ENCODE measurements around the gene RIN1.
"Not testable (repeated sequence)": the region's sequence is repeated elsewhere in the genome, so short reads cannot be mapped to it uniquely, and the experiment has no call there.

RIN1 gene

DNA sequence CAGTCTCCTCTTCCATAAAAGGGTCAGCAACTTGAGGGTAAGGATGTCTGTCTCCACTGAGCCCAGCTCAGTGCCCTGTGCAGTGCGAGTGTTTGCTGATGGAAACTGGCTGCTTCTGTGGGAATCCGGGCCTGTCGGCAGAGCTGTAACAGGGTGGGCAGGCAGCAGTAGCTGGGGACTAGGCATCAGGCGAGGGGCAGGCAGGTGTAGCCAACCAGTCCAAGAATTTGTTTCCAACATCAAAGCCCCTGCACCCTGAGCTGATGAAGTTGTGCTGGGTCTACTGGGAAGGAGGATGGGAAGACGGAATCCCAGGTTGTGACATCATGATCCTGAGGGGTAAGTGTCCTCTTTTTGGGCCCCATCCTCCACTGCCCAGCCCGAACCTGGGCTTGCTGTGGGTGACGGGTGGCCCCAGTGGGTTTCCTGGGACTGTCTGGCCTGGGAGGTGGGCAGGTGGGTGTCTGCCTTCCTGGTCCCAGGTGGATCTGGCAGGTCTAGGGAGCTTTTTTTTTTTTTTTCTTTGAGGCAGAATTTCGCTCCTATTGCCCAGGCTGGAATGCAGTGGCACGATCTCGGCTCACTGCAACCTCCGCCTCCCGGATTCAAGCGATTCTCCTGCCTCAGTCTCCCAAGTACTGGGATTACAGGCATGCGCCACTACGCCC, 24.3 kb upstream of the RIN1 start:
- no peak for DNase-seq

DNA sequence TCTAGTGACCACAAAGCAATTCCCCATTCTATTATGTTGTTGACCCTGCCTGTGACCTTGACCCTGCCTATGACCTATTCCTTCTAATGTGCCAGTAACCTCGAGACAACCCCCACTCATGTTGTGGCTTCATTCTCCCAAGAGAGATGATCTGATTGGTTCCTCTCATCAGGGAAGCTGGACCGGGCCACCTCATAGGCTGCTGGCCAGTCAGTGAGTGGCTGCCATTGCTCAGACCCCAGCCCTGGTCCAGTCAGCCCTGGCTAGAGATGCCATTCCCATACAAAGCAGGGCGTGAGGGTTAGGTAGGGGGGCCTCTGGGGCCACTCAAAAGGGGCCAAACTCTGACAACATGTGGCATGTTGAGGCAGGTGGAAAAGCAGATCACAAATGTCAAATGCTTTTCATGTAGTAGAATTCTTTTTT, 23.4 kb upstream of the RIN1 start:
- DNase-seq: no peak

DNA sequence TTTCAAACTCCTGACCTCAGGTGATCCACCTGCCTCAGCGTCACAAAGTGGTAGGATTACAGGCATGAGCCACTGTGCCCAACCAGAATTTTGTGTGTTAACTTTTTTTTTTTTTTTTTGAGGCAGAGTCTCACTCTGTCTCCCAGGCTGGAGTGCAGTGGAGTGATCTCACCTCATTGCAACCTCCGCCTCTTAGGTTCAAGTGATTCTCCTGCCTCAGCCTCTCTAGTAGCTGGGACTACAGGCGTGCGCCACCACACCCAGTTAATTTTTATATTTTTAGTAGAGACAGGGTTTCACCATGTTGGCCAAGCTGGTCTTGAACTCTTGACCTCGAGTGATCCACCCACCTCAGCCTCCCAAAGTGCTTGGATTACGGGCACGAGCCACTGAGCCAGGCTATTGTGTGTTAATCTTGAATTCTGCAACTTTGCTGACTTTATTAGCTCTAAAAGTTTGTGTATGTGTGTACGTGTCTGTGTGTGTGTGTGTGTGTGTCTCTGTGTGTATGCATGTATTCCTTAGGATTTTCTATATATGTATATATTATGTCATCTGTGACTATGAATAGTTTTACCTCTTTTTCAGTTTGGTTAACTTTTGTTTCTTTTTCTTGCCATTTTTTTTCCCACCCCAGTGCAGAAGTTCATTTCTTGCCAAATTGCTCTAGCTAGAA, 14.5 kb upstream of the RIN1 start:
- not testable (repeated sequence) for DNase-seq

DNA sequence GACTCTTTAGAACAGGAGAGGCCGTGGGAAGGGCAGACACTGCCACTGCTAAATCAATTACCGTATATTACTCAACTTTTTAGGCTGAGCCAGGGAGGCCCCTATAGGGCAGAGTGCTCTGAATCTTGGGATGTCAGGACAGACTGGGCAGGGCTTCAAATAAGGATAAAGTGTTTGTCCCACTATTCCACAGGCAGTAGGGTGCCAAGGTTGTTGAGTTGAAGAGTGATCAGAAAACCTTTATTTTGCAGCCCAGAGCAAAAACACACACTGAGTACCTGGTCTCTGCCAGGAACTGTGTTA, 12.8 kb upstream of the RIN1 start:
- DNase-seq: no peak

DNA sequence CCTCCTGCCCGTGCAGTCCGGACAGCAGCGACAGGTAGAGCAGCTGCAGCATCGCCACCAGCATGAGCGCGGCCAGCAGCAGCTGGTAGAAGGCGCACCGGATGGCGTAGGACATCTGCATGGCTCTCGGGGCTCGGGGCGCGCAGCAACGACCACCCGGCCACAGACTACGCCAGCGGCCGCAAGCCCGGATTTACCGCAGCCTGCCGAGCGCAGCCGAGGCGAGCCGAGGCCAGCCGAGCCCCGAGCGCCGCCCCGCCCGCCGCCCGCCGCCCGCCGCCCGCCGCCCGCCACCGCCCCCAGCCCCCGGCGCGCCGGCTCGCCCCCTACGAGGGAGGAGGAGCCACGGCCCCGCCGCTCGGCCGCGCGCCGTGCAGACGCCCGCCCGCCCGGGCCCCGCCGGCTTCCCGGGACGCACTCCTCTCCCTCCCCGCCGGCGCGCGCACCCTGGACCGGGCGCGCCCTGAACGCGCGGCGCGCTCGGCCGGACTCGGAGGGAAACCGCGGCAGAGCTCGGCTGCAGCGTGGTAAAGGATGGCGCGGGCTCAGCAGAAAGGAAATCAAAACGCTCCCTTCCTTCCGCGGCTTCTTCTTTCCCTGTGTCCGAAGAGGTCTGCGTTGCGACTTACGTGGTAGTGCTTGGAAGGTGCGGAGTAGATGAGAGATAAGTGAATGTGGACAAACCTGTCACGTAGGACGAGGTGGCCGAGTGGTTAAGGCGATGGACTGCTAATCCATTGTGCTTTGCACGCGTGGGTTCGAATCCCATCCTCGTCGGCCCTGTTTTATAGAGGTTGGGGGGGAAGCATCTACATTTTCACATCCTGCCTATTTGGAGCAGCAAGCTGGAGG, 11.4 kb upstream of the RIN1 start, which contains the start of gene B4GAT1:
B4GAT1 (minus strand) TSS at position 205 of the 852 bp plus-strand sequence; CDS start at position 121, 84 bp downstream.
- peak; percentile 75 to 77 for DNase-seq

DNA sequence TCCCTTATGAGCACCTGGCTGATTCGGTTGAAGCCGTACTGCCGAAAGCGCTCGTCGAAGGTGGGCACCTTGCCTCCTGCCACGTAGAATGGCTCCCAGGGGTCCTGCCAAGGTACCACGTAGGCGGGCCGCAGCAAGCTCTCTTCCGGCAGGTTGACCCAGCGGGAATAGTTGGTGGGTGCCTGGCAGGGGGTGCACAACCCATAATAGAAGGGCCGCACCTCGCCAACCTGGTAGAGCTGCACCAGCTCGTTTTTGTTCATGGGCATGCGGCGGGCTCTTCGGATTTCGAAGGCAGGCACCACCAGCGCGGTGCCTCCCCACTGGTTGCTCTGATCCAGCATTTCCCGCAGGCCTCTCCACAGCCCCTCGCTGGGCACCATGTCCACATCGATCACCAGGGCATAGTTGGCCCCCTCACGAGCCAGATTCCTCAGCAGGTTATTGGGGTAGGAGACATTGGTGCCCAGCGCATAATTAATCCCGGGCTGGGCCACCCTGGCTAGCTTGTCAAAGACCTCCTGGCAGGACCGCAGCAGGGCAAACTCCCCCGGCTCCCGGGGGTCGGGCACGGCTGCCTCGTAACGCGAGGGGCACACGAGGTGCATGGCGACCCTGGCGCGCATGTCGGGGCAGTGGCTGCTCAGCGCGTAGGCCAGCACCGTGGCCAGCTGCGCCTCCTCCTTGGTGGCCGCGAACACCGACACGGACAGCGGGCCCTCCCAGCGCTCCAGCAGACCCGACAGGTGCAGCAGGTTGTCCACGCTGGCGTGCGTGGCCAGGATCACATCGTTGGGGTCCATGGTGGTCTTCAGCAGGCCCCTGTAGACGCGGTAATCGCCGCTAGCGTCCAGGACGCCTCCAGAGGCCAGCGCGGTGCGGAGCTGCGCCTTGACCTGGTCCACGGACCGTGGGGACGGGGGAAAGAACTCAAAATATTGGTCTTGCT, 10.5 kb upstream of the RIN1 start:
- DNase-seq: no peak

DNA sequence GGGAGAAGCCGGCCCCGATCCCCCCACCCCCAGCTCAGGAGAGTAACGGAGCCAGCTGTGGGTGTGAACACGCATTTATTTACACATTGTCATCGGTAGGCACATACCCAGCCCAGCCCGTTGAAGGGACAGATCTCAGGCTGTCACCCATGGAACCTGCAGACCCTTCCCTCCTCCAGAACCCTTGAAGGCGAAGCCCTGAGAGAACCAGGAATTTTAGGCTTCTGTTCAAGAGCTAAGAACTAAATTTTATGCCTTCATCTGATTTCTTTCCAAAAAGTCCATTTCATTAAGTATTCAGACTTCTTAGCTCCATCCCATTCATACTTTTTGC, 9.0 kb upstream of the RIN1 start:
- no peak for DNase-seq

DNA sequence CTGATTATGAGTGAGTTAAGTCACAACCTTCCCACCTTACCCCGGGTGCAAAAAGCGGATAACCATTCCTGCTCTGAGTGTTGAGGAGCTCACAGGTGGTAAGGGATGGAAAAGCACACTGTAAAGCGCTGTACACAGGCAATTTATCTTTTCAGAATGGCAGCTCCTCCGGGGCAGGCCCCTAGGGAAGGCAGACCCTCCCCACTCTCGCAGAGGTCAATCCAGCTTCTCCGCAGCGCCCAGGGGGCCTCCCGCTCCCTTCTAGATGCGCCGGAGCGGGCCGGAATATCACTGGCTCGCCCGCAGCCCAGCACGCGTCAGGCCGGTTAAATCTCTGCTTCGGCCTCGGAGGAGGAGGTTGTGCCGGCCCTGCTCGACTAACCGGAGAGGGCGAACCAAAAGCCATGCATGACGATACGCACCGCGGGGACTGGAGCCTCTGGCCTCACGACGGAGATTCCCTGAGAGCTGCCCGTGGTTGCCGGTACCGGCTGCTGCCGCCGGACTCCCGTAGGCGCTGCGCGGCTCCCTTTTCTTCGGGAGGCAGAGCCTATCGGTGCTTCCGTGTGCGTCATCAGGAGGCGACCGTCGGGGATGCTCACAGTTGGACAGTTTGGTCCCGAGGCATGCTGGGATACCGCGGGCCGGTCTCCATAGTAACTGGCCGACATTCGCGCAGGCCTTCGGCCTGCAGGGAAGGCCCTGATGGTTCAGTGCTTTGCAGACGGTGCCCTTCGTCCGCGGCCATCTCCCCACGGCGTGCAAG, 8.5 kb upstream of the RIN1 start, which contains the start of gene BRMS1:
BRMS1 (minus strand) TSS at position 555 of the 766 bp plus-strand sequence. CDS start 2,870 bp downstream, outside the sequence.
- DNase-seq: peak; percentile 93 to 97

DNA sequence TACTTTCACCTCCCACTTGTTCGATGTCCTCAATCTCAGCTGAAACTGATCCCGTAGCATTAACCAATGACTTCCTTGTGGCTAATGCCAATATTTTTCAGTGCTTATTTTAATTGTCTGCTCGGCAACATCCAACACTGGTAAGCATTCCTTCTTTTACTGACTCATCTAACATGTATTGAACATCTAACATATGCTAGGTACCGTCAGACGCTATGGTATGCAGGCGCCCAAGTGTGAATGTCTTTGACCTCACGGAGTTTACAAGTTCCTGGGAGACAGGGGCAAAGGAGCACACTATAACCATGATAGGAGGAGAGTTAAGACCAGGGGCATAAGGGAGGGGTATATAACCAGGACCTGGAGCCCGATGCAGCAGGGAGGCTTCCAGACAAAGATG, 6.9 kb upstream of the RIN1 start:
- no peak for DNase-seq

DNA sequence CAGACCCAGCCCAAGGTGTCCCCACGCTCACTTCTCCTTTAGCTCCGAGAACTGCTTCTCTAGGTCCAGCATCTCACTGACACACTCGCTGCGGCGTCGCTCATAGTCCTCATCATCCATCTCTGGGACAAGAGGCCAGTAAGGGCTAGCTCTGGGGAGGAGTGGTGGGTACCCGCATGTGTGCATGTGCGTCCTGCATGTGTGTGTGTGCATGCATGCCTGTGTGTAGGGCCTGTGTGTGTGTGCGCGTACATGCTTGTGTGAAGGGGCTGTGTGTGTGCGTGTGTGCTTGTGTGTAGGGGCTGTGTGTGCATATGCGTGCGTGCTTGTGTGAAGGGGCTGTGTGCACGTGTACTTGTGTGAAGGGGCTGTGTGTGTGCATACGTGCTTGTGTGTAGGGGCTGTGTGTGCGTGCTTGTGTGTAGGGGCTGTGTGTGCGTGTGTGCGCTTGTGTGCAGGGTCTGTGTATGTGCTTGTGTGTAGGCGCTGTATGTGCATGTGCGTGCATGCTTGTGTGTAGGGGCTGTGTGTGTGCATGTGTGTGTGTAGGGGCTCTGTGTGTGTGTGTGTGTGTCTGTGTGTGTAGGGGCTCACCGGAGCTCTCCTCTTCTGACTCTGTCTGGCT, 5.4 kb upstream of the RIN1 start:
- no peak for DNase-seq

DNA sequence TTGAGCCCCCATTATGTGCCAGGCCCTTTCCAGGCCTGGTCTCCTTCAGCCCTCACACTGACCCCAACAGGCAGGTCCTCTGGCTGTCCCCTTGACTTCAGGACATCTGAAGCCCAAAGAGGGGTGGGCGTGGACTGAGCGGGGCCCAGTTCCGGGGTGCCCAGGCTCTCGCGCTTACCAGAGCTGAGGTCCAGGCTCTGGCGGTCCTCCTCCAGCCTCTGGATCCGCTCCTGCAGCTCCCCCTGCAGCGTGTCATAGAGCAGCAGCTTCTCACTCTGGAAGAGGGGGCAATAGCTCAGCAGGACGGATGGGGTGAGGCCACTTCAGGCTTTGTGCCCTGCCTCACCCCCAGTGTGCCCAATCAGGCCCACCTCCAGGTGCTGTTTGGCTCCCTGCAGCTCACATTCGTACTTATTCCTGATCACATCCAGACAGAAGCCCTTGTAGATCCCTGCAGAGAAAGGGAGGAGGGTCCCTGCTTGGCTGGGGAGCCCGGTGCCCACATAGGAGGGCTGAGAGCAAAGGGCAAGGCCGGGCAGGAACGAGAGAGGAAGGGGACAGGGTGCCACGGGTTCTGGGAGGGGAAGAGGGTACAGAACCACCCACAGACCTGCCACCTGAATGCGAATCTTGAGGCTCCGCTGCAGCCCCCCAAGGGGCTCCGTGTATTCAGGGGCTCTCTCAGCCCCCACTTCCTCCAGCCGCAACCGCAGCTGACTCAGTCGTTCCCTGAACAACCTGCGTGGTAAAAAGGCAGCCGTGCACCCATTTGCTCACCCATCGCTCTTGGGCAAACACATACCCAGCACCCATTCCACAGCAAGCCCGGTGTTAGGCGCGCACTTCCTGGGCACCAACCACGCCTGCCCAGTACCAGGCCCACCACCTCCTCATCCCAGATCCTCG, 4.6 kb upstream of the RIN1 start:
- no peak for DNase-seq

DNA sequence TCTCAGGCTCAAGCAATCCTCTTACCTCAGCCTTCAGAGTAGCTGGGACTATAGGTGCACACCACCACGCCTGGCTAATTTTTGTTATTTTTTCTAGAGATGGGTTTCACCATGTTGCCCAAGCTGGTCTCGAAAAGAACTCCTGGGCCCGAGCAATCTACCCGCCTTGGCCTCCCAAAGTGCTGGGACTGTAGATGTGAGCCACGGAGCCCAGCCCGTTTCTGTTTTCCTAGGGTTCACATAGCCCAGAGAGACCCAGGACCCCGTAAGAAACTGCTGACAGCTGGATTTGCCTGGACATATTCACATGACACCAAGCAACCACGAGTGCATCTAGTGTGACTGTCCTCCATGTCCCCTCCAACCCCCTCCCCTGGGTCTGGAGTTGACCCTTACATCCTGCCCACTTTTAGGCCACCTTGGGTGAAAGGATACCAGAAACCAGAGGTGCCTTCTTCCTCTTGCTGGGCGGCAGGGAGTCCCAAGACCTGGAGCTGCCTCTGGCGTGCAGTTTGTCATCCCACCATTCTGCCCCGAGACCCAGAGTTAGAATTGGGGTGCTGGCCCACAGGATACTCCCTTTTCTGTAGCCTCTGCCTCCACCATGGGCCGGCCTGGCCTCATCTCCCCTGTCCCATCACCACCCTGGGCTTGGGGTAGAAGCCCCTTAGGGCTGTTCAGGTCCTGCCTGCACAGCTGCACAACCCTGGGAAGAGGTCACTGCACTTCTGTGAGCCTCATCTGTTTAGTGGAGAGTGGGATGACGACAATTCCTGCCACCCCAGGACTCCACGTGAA, 3.7 kb upstream of the RIN1 start:
- no peak for DNase-seq

DNA sequence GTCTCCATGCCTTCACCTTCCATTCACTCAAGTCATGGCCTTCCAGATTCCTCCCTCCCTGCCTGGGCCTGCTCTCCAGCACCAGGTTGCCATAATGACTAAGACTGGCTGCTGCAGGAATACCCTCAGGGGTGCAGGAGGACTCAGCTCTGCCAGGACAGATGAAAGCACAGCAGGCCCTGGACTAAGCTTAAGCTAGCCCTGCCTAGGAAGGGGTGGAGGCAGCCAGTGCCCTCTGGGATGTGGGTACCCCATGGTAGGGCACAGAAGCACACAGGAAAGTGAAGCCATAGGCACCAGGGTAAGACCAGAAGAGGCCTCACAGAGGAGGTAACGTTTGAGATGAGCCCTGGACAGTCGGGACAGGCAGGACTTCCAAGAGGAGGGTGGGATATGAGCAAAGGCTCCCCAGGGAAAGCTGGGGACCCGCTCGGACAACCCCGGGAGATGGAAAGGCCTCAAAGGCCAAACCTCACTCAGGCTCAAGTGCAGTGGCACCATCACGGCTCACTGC, 3.0 kb upstream of the RIN1 start:
- no peak for DNase-seq

DNA sequence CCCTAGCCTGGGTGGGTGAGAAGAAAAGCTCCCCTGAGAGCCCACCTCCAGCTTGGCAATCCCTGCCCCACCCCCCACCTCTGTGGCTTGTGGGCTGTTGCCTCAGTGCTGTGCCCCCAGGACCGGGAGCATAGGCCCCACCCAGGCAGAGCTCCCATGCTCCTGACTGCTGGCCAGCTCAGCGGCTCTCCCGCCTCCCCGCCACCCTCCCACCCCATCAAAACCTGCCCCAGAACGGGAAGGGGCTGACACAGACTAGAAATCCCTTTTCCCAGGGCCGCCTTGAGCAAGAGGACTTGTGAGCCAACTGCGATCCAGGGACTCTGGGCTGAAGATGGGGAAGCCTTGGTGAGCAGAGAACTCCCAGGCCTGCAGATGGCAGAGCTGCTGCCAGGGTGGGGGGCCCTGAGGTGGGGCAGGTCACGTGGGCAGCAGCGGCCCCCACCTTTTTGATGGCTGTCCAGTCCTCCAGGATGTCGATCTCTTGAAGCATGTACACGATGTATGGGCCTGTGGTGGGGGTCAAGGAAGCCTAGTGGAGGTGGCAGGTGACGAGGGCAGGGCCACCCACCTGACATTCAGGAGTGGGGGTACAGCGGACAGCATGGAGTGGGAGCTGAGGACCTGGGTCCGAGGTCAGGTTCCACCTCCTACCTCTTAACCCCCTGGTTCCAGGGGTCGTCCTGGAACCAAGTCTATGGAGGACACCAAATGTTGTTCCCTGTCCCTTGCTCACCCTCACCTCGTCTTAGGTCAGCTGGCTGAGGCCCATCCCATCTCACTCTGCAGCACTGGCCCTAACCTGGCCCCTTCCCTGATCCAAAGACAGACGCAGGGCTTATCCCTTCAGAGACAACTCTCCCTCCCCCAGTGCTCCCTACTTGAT, 2.3 kb upstream of the RIN1 start:
- no peak for DNase-seq

DNA sequence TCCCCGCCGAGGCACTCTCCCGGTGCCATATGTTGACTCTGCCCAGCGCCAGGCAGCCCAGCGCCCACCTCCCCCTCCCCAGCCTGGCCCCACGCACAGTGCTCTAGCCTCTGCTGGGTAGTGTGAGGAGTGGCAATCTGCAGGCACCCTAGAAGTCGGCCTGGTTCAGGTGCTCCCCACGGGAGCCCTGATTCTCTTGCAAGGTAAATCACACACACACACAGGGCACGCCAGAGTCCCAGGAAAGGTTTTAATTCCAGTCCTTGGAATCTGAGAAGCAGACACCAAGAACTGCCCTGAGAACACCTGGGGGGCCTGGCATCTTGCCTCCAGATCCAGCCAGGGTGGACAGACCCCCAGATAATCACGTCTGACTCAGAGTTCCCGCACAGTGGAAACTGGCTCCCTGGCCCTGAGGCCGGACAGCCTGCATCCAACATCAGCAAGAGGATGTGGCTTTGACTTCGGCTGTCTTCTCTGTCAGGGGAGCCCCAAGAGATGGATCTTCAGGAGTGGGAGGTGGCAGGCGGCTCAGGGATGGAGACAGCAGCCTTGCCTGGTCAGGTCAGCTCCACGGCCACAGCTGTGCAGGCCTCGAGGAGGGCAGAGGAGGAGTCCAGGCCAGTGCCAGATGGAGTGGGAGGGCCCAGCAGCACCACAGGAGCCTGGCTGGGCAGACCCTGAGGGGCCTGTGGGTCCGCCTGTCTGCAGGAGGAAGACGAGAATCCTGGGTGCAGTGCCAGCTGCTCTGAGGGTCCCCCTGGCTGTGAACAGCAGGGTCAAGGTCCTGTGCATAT, 1.1 kb upstream of the RIN1 start:
- DNase-seq: no peak

DNA sequence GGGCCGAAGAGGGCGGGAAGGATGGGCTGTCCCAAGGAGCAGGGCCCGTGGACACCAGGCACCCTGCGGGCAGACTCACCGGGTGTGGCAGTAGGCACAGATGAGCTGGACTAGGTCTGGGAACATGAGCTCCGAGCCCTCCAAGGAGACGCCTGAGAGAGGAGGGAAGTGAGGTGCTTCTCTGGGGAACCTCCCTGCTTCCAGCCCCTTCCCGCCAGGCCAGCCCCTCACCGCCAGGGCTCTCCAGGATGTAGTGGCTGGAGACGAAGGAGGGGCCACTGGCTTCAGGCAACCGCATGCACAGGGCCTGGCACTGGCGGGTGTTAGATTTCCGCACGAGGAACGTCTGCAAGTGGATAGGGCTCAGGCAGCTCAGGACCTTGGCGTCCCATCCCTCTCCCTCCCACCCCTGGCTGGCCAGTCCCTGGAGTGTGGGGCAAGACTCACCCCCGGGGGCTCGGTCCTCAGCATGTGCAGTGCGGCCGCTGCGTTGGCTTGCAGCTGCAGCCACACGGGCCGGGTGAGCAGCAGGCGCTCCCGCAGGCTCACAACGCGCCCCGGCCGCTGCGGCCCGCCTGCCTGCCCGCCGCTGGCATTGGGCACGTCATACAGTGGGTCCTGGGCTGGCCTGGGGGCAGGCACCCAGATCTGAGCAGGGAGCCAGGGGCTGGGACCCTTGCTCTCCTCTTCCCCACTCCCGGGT, 552 bp downstream of the RIN1 start:
- no peak for DNase-seq
